Thoracic aorta (tissue), 2 donors: Measurements from ENCODE around the gene BABAM2. TPM values are rescaled to one million over a fixed set of nuclear protein-coding genes. Genes with fewer than 3 reads are reported as not detected.

Source experiments
- ATAC-seq: fragments of 150-250 bp; one replicate; pipeline ENCODE4 v1.8.0; 2017; ENCODE audit warnings: low read depth; ENCODE audit not compliant: insufficient number of reproducible peaks, low FRiP score
- DNase-seq: peaks from one replicate; pipeline ENCODE4 v3.0.0-alpha.2; 2020; ENCODE audit warnings: low spot score
- H3K27ac ChIP-seq, 2 donors: fragments of 200-600 bp; sonication (generic); 1 replicate in 1 of 2; 2 replicates in 1 of 2; pipeline ENCODE4 v1.5.1; 2016; ENCODE audit warnings: mild to moderate bottlenecking in 2 of 2, moderate library complexity in 2 of 2
- H3K27me3 ChIP-seq: fragments of 200-600 bp; sonication (generic); replicated peaks from 2 replicates; pipeline ENCODE4 v1.6.0; 2016; ENCODE audit warnings: mild to moderate bottlenecking; ENCODE audit not compliant: insufficient read depth
- H3K36me3 ChIP-seq: fragments of 200-600 bp; sonication (generic); one replicate; pipeline ENCODE4 v1.5.1; 2016
- H3K4me1 ChIP-seq, 2 donors: fragments of 200-600 bp; sonication (generic); 1 replicate in 1 of 2; 2 replicates in 1 of 2; pipeline versions ENCODE4 v1.5.1 to v1.6.0; 2016; ENCODE audit warnings: low read depth in 2 of 2, mild to moderate bottlenecking in 1 of 2; ENCODE audit not compliant: control insufficient read depth in 1 of 2
- H3K4me3 ChIP-seq: fragments of 200-600 bp; sonication (generic); 2 replicates; pipeline ENCODE4 v1.5.1; 2016; ENCODE audit warnings: mild to moderate bottlenecking
- H3K9me3 ChIP-seq: fragments of 200-600 bp; sonication (generic); 2 replicates; pipeline ENCODE4 v1.5.1; 2016
- total RNA-seq, 2 donors: library from RNA; depleted of rRNA; stranded (reverse); fragments of >200 nt; gene quantifications; one replicate each; pipeline versions ENCODE4 v1.1.0 to v1.2.3, GENCODE V29; 2016
- TF ChIP-seq, protein P1 (sequence below): fragments of 200-600 bp; sonication (generic); IDR thresholded peaks from one replicate; pipeline ENCODE4 v1.5.1; 2019; ENCODE audit warnings: antibody characterized with exemption

Gene BABAM2
- total RNA-seq, 2 donors from 2014 or later = 24.7 to 32.8 TPM

DNA sequence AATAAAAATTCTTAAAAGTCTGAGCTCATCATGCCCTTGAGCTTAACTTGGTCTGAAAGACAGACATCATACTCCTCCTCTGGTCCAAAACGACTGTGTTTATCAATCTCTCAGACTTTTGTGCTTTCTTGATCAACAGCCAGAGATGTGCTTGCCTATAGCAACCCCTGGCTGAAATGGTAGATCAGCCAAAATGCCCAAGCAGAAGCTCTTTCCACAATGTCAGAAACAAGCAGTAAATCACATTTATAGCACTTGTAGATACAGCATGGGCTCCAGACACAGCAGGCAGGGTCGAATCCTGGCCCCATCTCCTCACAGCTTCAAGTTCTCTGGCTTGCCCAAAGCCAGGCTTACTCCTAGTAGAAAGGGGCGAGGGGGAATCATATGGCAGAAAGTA, 391.7 kb downstream of the BABAM2 start:
- Histone ChIP-seq H3K27ac (no peak overlapping the region), H3K36me3 (no peaks in the 10 kb centered on the region), H3K4me1 (peaks cover 9 to 16% of the 10 kb centered on the region in 2 donors), H3K9me3 (no peaks in the 10 kb centered on the region), H3K27me3 (no peaks in the 10 kb centered on the region), H3K4me3 (no peak overlapping the region)
- DNase-seq (no peak), ATAC-seq (no peak)
- TF ChIP-seq, protein P1, sequence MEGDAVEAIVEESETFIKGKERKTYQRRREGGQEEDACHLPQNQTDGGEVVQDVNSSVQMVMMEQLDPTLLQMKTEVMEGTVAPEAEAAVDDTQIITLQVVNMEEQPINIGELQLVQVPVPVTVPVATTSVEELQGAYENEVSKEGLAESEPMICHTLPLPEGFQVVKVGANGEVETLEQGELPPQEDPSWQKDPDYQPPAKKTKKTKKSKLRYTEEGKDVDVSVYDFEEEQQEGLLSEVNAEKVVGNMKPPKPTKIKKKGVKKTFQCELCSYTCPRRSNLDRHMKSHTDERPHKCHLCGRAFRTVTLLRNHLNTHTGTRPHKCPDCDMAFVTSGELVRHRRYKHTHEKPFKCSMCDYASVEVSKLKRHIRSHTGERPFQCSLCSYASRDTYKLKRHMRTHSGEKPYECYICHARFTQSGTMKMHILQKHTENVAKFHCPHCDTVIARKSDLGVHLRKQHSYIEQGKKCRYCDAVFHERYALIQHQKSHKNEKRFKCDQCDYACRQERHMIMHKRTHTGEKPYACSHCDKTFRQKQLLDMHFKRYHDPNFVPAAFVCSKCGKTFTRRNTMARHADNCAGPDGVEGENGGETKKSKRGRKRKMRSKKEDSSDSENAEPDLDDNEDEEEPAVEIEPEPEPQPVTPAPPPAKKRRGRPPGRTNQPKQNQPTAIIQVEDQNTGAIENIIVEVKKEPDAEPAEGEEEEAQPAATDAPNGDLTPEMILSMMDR = no peak

DNA sequence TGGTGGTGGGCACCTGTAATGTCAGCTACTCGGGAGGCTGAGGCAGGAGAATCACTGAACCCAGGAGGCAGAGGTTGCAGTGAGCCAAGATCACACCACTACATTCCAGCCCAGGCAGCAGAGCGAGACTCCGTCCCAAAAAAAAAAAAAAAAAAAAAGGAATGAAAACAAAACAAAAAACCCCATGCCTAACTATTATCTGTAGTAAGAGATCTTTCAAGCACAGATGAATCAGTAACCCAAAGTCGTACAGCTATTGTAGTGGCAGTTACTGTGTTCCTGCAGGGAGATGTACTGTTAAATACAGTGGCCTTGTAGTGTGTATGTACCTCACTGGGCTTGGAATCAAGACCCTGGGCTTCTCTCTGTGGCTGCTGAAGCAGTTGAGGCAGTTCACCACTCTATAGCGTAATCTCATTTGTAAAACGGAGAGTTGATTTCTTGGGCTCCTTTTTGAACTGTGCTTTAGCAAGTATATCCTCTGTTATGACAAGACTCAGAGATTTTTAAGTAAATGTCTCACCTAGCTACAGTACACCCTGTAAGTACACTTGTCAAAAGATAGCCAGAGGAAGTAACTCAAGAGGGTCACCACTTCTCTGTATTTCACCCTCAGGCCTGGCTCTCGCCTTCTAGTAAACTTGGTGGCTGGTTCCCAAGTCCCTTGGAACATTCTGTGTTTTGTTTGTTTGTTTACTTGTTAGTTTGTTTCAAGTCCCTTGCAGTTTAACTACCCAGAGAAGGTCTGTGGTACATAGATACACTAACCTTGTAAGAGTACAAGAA, 392.5 kb downstream of the BABAM2 start:
- H3K9me3 ChIP-seq = no peaks in the 10 kb centered on the region
- H3K36me3 ChIP-seq = no peaks in the 10 kb centered on the region
- no peaks in the 10 kb centered on the region for H3K27me3 ChIP-seq
- no peak for ATAC-seq
- DNase-seq = no peak
- no peak overlapping the region for H3K4me3 ChIP-seq
- TF ChIP-seq, protein P1 = no peak
- H3K27ac ChIP-seq = no peak overlapping the region
- H3K4me1 ChIP-seq = peaks cover 17 to 24% of the 10 kb centered on the region in 2 donors

DNA sequence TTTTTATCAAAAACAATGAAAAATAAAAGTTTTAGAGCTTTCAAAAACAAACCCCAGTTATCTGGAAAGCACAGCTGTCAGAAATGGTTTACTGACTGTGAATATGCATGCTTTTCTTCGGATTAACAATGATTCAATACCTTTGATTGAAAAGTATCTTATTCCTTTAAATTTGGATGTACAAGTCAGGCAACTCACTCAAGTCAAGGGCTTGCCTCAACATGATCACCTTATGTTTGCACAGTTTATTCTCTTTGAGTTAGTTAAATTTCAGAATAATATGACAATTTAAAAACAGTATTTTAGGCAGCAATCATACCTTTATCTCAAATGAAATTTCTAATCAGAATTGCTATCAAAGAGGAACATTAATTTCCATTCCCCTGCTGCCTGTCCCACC, 393.3 kb downstream of the BABAM2 start:
- Histone ChIP-seq H3K9me3 (no peaks in the 10 kb centered on the region), H3K4me1 (peaks cover 18 to 28% of the 10 kb centered on the region in 2 donors), H3K4me3 (no peak overlapping the region), H3K36me3 (no peaks in the 10 kb centered on the region), H3K27me3 (no peaks in the 10 kb centered on the region), H3K27ac (no peak overlapping the region)
- no peak for ATAC-seq
- TF ChIP-seq, protein P1 = no peak
- DNase-seq = no peak

DNA sequence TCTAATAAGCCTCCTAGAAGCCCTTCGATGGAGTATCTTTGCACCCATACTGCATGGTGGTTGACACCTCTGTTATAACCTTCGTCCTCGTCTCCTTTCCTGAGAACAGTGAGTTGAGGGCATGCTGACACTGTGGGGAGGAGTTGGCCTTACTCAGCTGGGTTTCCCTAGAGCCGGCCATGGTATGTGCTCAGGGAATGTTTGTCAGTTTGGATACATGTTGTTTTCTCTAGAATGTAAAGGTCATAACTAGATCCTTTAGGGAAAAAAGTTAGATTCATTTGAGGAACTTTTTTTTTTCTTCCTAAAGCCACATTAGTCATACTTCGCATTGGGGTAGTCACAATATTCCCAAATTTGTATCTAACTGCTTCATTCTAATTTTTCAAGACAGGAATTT, 396.1 kb downstream of the BABAM2 start:
- Histone ChIP-seq H3K36me3 (no peaks in the 10 kb centered on the region), H3K4me1 (peaks cover 18 to 28% of the 10 kb centered on the region in 2 donors)

DNA sequence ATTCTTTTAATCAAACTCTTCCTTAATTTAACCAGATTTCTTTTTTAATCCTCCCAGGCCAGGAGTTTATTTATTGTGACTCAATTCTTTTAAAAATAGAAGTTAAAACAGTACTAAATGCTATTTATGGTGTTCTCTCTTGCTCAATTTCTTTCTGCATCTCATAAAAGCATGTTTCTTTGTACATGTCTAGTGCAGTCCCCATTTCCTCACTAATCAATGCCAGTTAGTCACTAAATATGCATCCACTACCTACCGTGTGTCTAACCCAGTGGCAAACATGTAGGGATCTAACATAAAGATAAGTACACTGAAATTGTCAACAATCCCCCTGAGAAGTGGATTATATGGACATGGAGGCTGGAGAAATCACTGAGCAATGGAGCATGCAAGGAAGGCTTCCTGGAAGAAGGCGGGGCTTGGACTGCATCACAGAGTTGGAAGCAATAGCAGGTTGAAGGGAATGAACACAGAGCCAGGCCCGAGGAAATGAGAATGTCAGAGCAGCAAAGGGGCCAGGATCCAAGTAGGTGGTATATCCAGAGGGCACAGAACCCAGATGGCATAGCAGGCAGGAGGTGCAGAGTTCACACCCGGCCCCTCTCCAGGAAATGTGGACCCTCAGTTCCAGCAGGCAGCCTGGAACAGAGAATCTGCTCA, 396.9 kb downstream of the BABAM2 start:
- Histone ChIP-seq H3K36me3 (no peaks in the 10 kb centered on the region), H3K27me3 (no peaks in the 10 kb centered on the region), H3K4me3 (peak overlapping the region; percentile 33), H3K27ac (peak overlapping the region; percentile 85 to 94), H3K4me1 (peaks cover 18 to 28% of the 10 kb centered on the region in 2 donors), H3K9me3 (no peaks in the 10 kb centered on the region)
- ATAC-seq = peak; percentile 79
- no peak for DNase-seq
- TF ChIP-seq, protein P1 = no peak

More for the DNA sequence above, 396.1 kb downstream of the BABAM2 start:
- no peak for DNase-seq
- no peaks in the 10 kb centered on the region for H3K9me3 ChIP-seq
- ATAC-seq = no peak
- TF ChIP-seq, protein P1 = no peak
- H3K27me3 ChIP-seq = no peaks in the 10 kb centered on the region
- H3K27ac ChIP-seq = peak overlapping the region; percentile 85 to 94
- no peak overlapping the region for H3K4me3 ChIP-seq
